GM12878 (cell line): ENCODE data around the gene PPFIBP1. TPM values are rescaled to one million over a fixed set of nuclear protein-coding genes. Genes with fewer than 3 reads are reported as not detected.

Experiments used
- ATAC-seq: fragments of 200-7000 bp; cut with Tn5 transposase; 3 replicates; pipeline ENCODE4 v1.9.1; 2020; ENCODE audit warnings: mild to moderate bottlenecking, moderate library complexity
- BruUV-seq: library from RNA; stranded (reverse); fragments of 400-500 nt; replicated peaks from 2 replicates; lab custom pipeline; 2021; lab: Mats Ljungman, UMichigan
- CTCF ChIA-PET: fragments of 300-600 bp; sonication (Branson Sonifier 250); formaldehyde crosslinking; extraction: SDS; loops from one replicate; lab custom pipeline; 2021; ENCODE audit warnings: inconsistent platforms; lab: Yijun Ruan, JAX
- POLR2A ChIA-PET: fragments of 350-600 bp; formaldehyde crosslinking; extraction: SDS; loops from one replicate; lab custom pipeline; 2021; ENCODE audit warnings: inconsistent platforms; lab: Charles Lee
- RAD21 ChIA-PET: fragments of 300-600 bp; sonication (Branson Sonifier 250); formaldehyde crosslinking; loops from one replicate; lab custom pipeline; 2023; ENCODE audit warnings: antibody characterized with exemption; ENCODE audit not compliant: unreplicated experiment; lab: Charles Lee
- SMC1A ChIA-PET: fragments of 300-600 bp; sonication (Branson Sonifier 250); formaldehyde crosslinking; loops from one replicate; lab custom pipeline; 2023; ENCODE audit not compliant: unreplicated experiment, uncharacterized antibody; lab: Charles Lee
- DNase-seq: peaks from one replicate; pipeline ENCODE4 v3.0.0-alpha.2; 2011; ENCODE audit warnings: low read depth, low spot score
- FAIRE-seq: peaks from 3 replicates; lab custom pipeline; 2011; peaks lifted over from hg19 to GRCh38; lab: Jason Lieb, UNC
- H2AFZ ChIP-seq: 2 replicates; pipeline ENCODE4 v1.6.0; 2011; ENCODE audit warnings: low read depth, low read length, control low read depth; ENCODE audit not compliant: control insufficient read depth
- H3K27ac ChIP-seq: 2 replicates; pipeline ENCODE4 v1.5.1; 2011; ENCODE audit warnings: control low read depth; ENCODE audit not compliant: control insufficient read depth, insufficient read depth
- H3K27me3 ChIP-seq, 2 experiments: replicated peaks in 1 of 2; 2 replicates each; pipeline versions ENCODE4 v1.6.0 to v1.6.1; 2011; ENCODE audit warnings: low read length in 1 of 2; ENCODE audit not compliant: control insufficient read depth in 2 of 2, insufficient read depth in 2 of 2
- H3K36me3 ChIP-seq, 2 experiments: 2 replicates each; pipeline ENCODE4 v1.5.1; 2011; ENCODE audit warnings: low read length in 1 of 2; ENCODE audit not compliant: control insufficient read depth in 2 of 2, insufficient read depth in 2 of 2
- H3K4me1 ChIP-seq: 2 replicates; pipeline ENCODE4 v1.6.1; 2011; ENCODE audit warnings: mild to moderate bottlenecking, low read length, moderate library complexity, mixed read lengths; ENCODE audit not compliant: control insufficient read depth, insufficient read depth
- H3K4me2 ChIP-seq: 2 replicates; pipeline ENCODE4 v1.6.0; 2011; ENCODE audit warnings: control low read depth; ENCODE audit not compliant: control insufficient read depth, insufficient read depth
- H3K4me3 ChIP-seq: fragments of 200-600 bp; sonication (generic); 2 replicates; pipeline ENCODE4 v1.5.1; 2016
- H3K79me2 ChIP-seq: 2 replicates; pipeline ENCODE4 v1.6.0; 2011; ENCODE audit warnings: low read length; ENCODE audit not compliant: control insufficient read depth, insufficient read depth
- H3K9ac ChIP-seq: 2 replicates; pipeline ENCODE4 v1.8.0; 2011; ENCODE audit warnings: low read length, control low read depth, mixed read lengths; ENCODE audit not compliant: control insufficient read depth, insufficient read depth
- H3K9me3 ChIP-seq: replicated peaks from 3 replicates; pipeline ENCODE4 v1.5.1; 2011; ENCODE audit warnings: mild to moderate bottlenecking, low read length; ENCODE audit not compliant: control insufficient read depth, insufficient read depth
- H4K20me1 ChIP-seq: 2 replicates; pipeline ENCODE4 v1.6.0; 2011; ENCODE audit not compliant: control insufficient read depth, insufficient read depth
- ATF7 ChIP-seq: fragments of 450-650 bp; IDR thresholded peaks from 2 replicates; pipeline ENCODE4 v1.6.1; 2016; ENCODE audit warnings: low read depth, mild to moderate bottlenecking
- IKZF1 ChIP-seq: fragments of 450-650 bp; conservative IDR thresholded peaks from 2 replicates; pipeline ENCODE4 v1.6.1; 2017; ENCODE audit warnings: antibody characterized with exemption, mild to moderate bottlenecking
- MYC ChIP-seq: IDR thresholded peaks from 2 replicates; pipeline ENCODE4 v1.6.1; 2011; ENCODE audit warnings: mild to moderate bottlenecking, low read length, moderate library complexity, inconsistent platforms; ENCODE audit not compliant: insufficient read depth, insufficient replicate concordance, insufficient read length, severe bottlenecking
- POLR2AphosphoS2 ChIP-seq: IDR thresholded peaks from 2 replicates; pipeline ENCODE4 v1.6.1; 2011; ENCODE audit warnings: low read depth, mild to moderate bottlenecking, low read length, improper control_type of control experiment, moderate library complexity
- SMAD5 ChIP-seq: IDR thresholded peaks from 2 replicates; pipeline ENCODE4 v1.6.1; 2016; ENCODE audit warnings: antibody characterized with exemption, low read depth
- SMARCA5 ChIP-seq: fragments of 450-650 bp; IDR thresholded peaks from 2 replicates; pipeline ENCODE4 v1.6.1; 2017; ENCODE audit warnings: mild to moderate bottlenecking
- TARDBP ChIP-seq: IDR thresholded peaks from 2 replicates; pipeline ENCODE4 v1.6.1; 2016; ENCODE audit warnings: borderline replicate concordance
- TCF12 ChIP-seq: IDR thresholded peaks from 2 replicates; pipeline ENCODE4 v1.6.1; 2011; ENCODE audit warnings: low read depth, mild to moderate bottlenecking, low read length
- WGBS: methylation state at CpG from one replicate; pipeline ENCODE4 v1.1.6; 2016; ENCODE audit warnings: low lambda C conversion rate; ENCODE audit not compliant: insufficient replicate concordance, insufficient coverage; ENCODE audit errors: missing lambda C conversion rate; 5-methylcytosine and 5-hydroxymethylcytosine counted together
- in situ Hi-C: fragments of 300-500 bp; cut with MboI; formaldehyde crosslinking; loops from 9 replicates; pipeline ENCODE4 v1.14.3; 2018; ENCODE audit warnings: mixed read lengths
- intact Hi-C: fragments of 100-400 bp; cut with micrococcal nuclease; formaldehyde crosslinking; loops from one replicate; pipeline ENCODE4 v1.14.2; 2022; ENCODE audit not compliant: unreplicated experiment
- polyA plus RNA-seq, 11 experiments: library from polyadenylated mRNA; depleted of rRNA in 4 of 11; unstranded in 6 of 11; stranded (reverse) in 5 of 11; fragments of >200 nt; fragmentation: Nextera tagmentation in 4 of 11; fragmentation: Illumina TruSeq in 1 of 11; extraction: Ambion mirVana in 4 of 11; extraction: Trizol in 1 of 11; gene quantifications; 1 replicate in 1 of 11; 2 replicates in 10 of 11; pipeline versions ENCODE4 v1.2.1 to v1.2.3, GENCODE V29; 2011 to 2016; ENCODE audit warnings: inconsistent platforms in 2 of 11, missing spikeins in 2 of 11, low read depth in 1 of 11
- total RNA-seq, 4 experiments: library from RNA; depleted of rRNA in 3 of 4; stranded (reverse); fragments of >200 nt in 3 of 4; fragmentation: Illumina TruSeq in 1 of 4; extraction: Trizol in 1 of 4; gene quantifications; 2 replicates each; pipeline versions ENCODE4 v1.2.1 to v1.2.3, GENCODE V29; 2013 to 2021
- TF ChIP-seq, protein P1 (sequence below): fragments of 450-650 bp; IDR thresholded peaks from 2 replicates; pipeline ENCODE4 v1.6.1; 2016; ENCODE audit warnings: mild to moderate bottlenecking, moderate library complexity, borderline replicate concordance
- TF ChIP-seq, protein P2 (sequence below), 3 experiments: IDR thresholded peaks in 2 of 3; conservative IDR thresholded peaks in 1 of 3; 2 replicates each; pipeline ENCODE4 v1.5.1; 2011; ENCODE audit warnings: low read depth in 3 of 3, low read length in 3 of 3, mild to moderate bottlenecking in 3 of 3, control low read depth in 2 of 3, moderate library complexity in 2 of 3, inconsistent platforms in 1 of 3, mixed read lengths in 1 of 3; ENCODE audit not compliant: control insufficient read depth in 2 of 3, insufficient read depth in 1 of 3; ENCODE audit errors: extremely low read depth in 1 of 3
- TF ChIP-seq, protein P3 (sequence below): IDR thresholded peaks from 2 replicates; pipeline ENCODE4 v1.6.1; 2012; ENCODE audit warnings: improper control_type of control experiment, low read depth, low read length; ENCODE audit not compliant: insufficient replicate concordance

Gene PPFIBP1
- total and polyA plus RNA-seq, 10 of the 15 experiments (the other 5 are each of a cell fraction or from before 2014, with no cell fraction given) = 0.47 to 7.8 (median 3.6) TPM

DNA sequence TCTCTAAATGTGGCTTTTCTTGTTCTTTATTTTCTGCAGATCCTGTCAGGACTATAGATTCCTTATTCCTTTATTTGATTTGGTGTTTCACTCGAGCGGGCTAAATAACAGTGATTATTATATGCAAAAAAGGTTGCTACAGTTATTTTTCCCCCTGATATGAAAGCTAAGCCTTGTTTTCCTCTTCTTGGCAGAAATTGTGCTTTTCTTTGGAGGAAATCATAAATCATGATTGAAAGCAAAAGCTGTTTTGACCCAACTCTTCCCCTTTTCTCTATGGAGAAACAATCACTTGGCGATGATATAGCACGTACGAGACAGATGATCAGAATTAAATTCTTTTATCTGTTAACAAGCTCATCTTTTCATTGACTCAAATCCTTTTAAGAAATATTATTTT, 31.4 kb downstream of the PPFIBP1 start:
- FAIRE-seq (no peak), ATAC-seq (no peak), DNase-seq (no peak)
- Histone ChIP-seq H3K36me3 (no peaks in the 10 kb centered on the region), H3K79me2 (no peaks in the 10 kb centered on the region; the same call in 1 of the 2 replicates), H3K4me3 (no peak overlapping the region), H3K9ac (no peak overlapping the region), H3K27me3 (no peaks in the 10 kb centered on the region), H3K4me2 (no peak overlapping the region), H2AFZ (no peak overlapping the region), H3K27ac (no peak overlapping the region), H3K9me3 (no peaks in the 10 kb centered on the region), H4K20me1 (no peaks in the 10 kb centered on the region), H3K4me1 (peaks cover 15% of the 10 kb centered on the region; the same call in 1 of the 2 replicates)
- RAD21 ChIA-PET = no interaction called here
- POLR2A ChIA-PET = interaction anchor here (1.2 kb wide), 1 partner anchor 687 kb away, joined by 3 read pairs; no protein-coding TSS in a partner anchor
- CTCF ChIA-PET = interaction anchor here (0.6 to 2.2 kb wide), 6 partner anchors 11 to 1822 kb away, joined by 3 to 4 read pairs (median 3); no protein-coding TSS in a partner anchor
- SMC1A ChIA-PET = interaction anchor here (0.6 to 1.5 kb wide), 4 partner anchors 19 to 521 kb away, joined by 3 to 4 read pairs (median 3); no protein-coding TSS in a partner anchor
- intact Hi-C loops = no loop called here
- no TSS peak for BruUV-seq
- in situ Hi-C loops = no loop called here
- 25% methylated on average over 5 of the region's 5 CpGs for WGBS
- TF ChIP-seq, protein P1, sequence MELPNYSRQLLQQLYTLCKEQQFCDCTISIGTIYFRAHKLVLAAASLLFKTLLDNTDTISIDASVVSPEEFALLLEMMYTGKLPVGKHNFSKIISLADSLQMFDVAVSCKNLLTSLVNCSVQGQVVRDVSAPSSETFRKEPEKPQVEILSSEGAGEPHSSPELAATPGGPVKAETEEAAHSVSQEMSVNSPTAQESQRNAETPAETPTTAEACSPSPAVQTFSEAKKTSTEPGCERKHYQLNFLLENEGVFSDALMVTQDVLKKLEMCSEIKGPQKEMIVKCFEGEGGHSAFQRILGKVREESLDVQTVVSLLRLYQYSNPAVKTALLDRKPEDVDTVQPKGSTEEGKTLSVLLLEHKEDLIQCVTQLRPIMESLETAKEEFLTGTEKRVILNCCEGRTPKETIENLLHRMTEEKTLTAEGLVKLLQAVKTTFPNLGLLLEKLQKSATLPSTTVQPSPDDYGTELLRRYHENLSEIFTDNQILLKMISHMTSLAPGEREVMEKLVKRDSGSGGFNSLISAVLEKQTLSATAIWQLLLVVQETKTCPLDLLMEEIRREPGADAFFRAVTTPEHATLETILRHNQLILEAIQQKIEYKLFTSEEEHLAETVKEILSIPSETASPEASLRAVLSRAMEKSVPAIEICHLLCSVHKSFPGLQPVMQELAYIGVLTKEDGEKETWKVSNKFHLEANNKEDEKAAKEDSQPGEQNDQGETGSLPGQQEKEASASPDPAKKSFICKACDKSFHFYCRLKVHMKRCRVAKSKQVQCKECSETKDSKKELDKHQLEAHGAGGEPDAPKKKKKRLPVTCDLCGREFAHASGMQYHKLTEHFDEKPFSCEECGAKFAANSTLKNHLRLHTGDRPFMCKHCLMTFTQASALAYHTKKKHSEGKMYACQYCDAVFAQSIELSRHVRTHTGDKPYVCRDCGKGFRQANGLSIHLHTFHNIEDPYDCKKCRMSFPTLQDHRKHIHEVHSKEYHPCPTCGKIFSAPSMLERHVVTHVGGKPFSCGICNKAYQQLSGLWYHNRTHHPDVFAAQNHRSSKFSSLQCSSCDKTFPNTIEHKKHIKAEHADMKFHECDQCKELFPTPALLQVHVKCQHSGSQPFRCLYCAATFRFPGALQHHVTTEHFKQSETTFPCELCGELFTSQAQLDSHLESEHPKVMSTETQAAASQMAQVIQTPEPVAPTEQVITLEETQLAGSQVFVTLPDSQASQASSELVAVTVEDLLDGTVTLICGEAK = no peak
- TF ChIP-seq IKZF1 (no peak), MYC (no peak), POLR2AphosphoS2 (no peak), SMARCA5 (no peak), TARDBP (no peak), ATF7 (no peak), SMAD5 (no peak), TCF12 (no peak)
- TF ChIP-seq, protein P2, sequence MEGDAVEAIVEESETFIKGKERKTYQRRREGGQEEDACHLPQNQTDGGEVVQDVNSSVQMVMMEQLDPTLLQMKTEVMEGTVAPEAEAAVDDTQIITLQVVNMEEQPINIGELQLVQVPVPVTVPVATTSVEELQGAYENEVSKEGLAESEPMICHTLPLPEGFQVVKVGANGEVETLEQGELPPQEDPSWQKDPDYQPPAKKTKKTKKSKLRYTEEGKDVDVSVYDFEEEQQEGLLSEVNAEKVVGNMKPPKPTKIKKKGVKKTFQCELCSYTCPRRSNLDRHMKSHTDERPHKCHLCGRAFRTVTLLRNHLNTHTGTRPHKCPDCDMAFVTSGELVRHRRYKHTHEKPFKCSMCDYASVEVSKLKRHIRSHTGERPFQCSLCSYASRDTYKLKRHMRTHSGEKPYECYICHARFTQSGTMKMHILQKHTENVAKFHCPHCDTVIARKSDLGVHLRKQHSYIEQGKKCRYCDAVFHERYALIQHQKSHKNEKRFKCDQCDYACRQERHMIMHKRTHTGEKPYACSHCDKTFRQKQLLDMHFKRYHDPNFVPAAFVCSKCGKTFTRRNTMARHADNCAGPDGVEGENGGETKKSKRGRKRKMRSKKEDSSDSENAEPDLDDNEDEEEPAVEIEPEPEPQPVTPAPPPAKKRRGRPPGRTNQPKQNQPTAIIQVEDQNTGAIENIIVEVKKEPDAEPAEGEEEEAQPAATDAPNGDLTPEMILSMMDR (IDR thresholded peaks at IDR 0.05 in 2 of 3, conservative IDR thresholded peaks at IDR 0.05 in 1 of 3; ENCODE audit: control insufficient read depth in 2 of 3, extremely low read depth in 1 of 3, insufficient read depth in 1 of 3, low read depth in 3 of 3, low read length in 3 of 3) = no peak
- TF ChIP-seq, protein P3, sequence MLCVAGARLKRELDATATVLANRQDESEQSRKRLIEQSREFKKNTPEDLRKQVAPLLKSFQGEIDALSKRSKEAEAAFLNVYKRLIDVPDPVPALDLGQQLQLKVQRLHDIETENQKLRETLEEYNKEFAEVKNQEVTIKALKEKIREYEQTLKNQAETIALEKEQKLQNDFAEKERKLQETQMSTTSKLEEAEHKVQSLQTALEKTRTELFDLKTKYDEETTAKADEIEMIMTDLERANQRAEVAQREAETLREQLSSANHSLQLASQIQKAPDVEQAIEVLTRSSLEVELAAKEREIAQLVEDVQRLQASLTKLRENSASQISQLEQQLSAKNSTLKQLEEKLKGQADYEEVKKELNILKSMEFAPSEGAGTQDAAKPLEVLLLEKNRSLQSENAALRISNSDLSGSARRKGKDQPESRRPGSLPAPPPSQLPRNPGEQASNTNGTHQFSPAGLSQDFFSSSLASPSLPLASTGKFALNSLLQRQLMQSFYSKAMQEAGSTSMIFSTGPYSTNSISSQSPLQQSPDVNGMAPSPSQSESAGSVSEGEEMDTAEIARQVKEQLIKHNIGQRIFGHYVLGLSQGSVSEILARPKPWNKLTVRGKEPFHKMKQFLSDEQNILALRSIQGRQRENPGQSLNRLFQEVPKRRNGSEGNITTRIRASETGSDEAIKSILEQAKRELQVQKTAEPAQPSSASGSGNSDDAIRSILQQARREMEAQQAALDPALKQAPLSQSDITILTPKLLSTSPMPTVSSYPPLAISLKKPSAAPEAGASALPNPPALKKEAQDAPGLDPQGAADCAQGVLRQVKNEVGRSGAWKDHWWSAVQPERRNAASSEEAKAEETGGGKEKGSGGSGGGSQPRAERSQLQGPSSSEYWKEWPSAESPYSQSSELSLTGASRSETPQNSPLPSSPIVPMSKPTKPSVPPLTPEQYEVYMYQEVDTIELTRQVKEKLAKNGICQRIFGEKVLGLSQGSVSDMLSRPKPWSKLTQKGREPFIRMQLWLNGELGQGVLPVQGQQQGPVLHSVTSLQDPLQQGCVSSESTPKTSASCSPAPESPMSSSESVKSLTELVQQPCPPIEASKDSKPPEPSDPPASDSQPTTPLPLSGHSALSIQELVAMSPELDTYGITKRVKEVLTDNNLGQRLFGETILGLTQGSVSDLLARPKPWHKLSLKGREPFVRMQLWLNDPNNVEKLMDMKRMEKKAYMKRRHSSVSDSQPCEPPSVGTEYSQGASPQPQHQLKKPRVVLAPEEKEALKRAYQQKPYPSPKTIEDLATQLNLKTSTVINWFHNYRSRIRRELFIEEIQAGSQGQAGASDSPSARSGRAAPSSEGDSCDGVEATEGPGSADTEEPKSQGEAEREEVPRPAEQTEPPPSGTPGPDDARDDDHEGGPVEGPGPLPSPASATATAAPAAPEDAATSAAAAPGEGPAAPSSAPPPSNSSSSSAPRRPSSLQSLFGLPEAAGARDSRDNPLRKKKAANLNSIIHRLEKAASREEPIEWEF = no peak
